Measurements from ENCODE around the gene TIMP3. TPM values are rescaled to one million over a fixed set of nuclear protein-coding genes. Genes with fewer than 3 reads are reported as not detected.

Gene TIMP3
- total and polyA plus RNA-seq, 2 of the 4 experiments (the other 2 are of a cell fraction) = 98.8 to 179 TPM

- dilution Hi-C loops (cut with HindIII; ENCODE audit: low sequenced_read_pairs, unreplicated experiment) = no loop called here
- Histone ChIP-seq H2BK5ac (ENCODE audit: low read depth, low read length, poor library complexity, severe bottlenecking) (no peak overlapping the region), H3K27me3 (ENCODE audit: control insufficient read depth, insufficient read depth, low read length) (no peaks in the 10 kb centered on the region), H3K4me3 (ENCODE audit: insufficient read depth, low read depth, low read length) (no peak overlapping the region), H2AFZ (replicated peaks; ENCODE audit: low read length, poor library complexity) (no peak overlapping the region), H3K9ac (ENCODE audit: low read depth, low read length) (no peak overlapping the region), H3K4me2 (ENCODE audit: low read depth, low read length) (no peak overlapping the region), H3K18ac (ENCODE audit: low read depth, low read length) (no peak overlapping the region), H3K79me1 (ENCODE audit: low read depth in 1 of 2, low read length in 2 of 2) (peaks cover 40 to 89% of the 10 kb centered on the region in 2 experiments), H2AK5ac (ENCODE audit: low read depth, low read length) (no peak overlapping the region), H3K56ac (ENCODE audit: extremely low read depth, insufficient read depth, low read length) (no peak overlapping the region), H4K8ac (ENCODE audit: low read depth in 2 of 2, low read length in 2 of 2) (no peak overlapping the region), H4K20me1 (ENCODE audit: insufficient read depth, low read length) (peaks cover 95% of the 10 kb centered on the region), H3K14ac (replicated peaks; ENCODE audit: low read depth, low read length) (no peak overlapping the region), H3K4ac (ENCODE audit: low read depth, low read length) (no peak overlapping the region), H3K9me3 (ENCODE audit: control insufficient read depth, insufficient read depth, low read length) (no peaks in the 10 kb centered on the region), H2AK9ac (replicated peaks; ENCODE audit: low read depth, low read length, poor library complexity) (no peak overlapping the region), H3K4me1 (ENCODE audit: control insufficient read depth, insufficient read depth, low read length) (no peaks in the 10 kb centered on the region; the same call in 1 of the 2 replicates), H4K5ac (ENCODE audit: low read depth, low read length) (no peak overlapping the region), H4K91ac (ENCODE audit: insufficient read depth, low read depth, low read length) (no peak overlapping the region), H2BK15ac (ENCODE audit: low read depth, low read length) (no peak overlapping the region), H2BK120ac (ENCODE audit: low read depth, low read length) (no peak overlapping the region), H3K9me1 (ENCODE audit: insufficient read depth, low read length) (peaks cover 24% of the 10 kb centered on the region; the same call in 1 of the 2 replicates), H3K23ac (ENCODE audit: low read depth, low read length) (no peak overlapping the region; the same call in 1 of the 2 replicates), H3K27ac (ENCODE audit: insufficient read depth, low read length) (no peak overlapping the region), H3K36me3 (ENCODE audit: control insufficient read depth, insufficient read depth, low read length) (peaks cover 64% of the 10 kb centered on the region), H2BK20ac (ENCODE audit: low read depth, low read length) (no peak overlapping the region)
- ChIA-PET CTCF (no interaction called here), POLR2A (ENCODE audit: unreplicated experiment) (interaction anchor here (0.6 to 1.4 kb wide), 2 partner anchors 29 to 229 kb away, joined by 3 to 4 read pairs; partner anchors contain the start of gene TIMP3)
- TF ChIP-seq MXI1 (IDR thresholded peaks at IDR 0.05; ENCODE audit: borderline replicate concordance, low read depth, low read length) (no peak), NFE2L2 (IDR thresholded peaks at IDR 0.05; ENCODE audit: low read depth, low read length) (no peak), MAZ (IDR thresholded peaks at IDR 0.05; ENCODE audit: borderline replicate concordance, low read depth, low read length) (no peak)
- intact Hi-C loops (cut with micrococcal nuclease) = no loop called here
- 66% methylated on average over 3 of the region's 11 CpGs; no CpG with 5 or more reads in 1 of the 2 experiments for WGBS, 2 experiments (ENCODE audit: extremely low coverage in 2 of 2, insufficient read length in 1 of 2)
- in situ Hi-C loops (cut with MboI; ENCODE audit: low sequenced_read_pairs) = no loop called here
- DNase-seq = no peak
- no peak for ATAC-seq (ENCODE audit: low read depth)
- BruUV-seq (replicated peaks) = no TSS peak
Measured at GRCh38 chr22:32830473-32830872, 29.0 kb downstream of the TIMP3 start.

Data from IMR-90 (cell line).